ENCODE results near the gene SPHK2. TPM values are rescaled to one million over a fixed set of nuclear protein-coding genes. Genes with fewer than 3 reads are reported as not detected.

Gene SPHK2
- total and polyA plus RNA-seq, 2 of the 8 experiments (the other 6 are each of a cell fraction or from before 2014, with no cell fraction given): 43.9 to 60.9 TPM

GRCh38 chr19:48651683-48652048, 32.4 kb downstream of the SPHK2 start (continued):
- TF ChIP-seq CHD7 (IDR thresholded peaks at IDR 0.05; ENCODE audit: insufficient replicate concordance, low read length) (no peak), YY1 (IDR thresholded peaks at IDR 0.05; ENCODE audit: low read depth, low read length) (no peak), POLR2A (IDR thresholded peaks at IDR 0.05; ENCODE audit: control extremely low read depth in 1 of 2, low read depth in 2 of 2, low read length in 2 of 2) (no peak), ATF3 (IDR thresholded peaks at IDR 0.05; ENCODE audit: insufficient read depth, low read depth, low read length) (no peak), SP4 (IDR thresholded peaks at IDR 0.05; ENCODE audit: low read length) (no peak), SIRT6 (IDR thresholded peaks at IDR 0.05; ENCODE audit: low read length) (no peak), RFX5 (IDR thresholded peaks at IDR 0.05; ENCODE audit: borderline replicate concordance, low read depth, low read length) (no peak)

Measured in H1 (cell line).